Pancreas (tissue), 10 donors: ENCODE measurements around the gene VMP1. TPM values are rescaled to one million over a fixed set of nuclear protein-coding genes. Genes with fewer than 3 reads are reported as not detected.

Experiments
- ATAC-seq, 4 donors: fragments of 200-7000 bp; cut with Tn5 transposase; one replicate each; pipeline versions ENCODE4 v1.8.0 to v1.9.1; 2020; ENCODE audit warnings: mild to moderate bottlenecking in 4 of 4, moderate library complexity in 4 of 4
- DNase-seq, 6 donors: peaks; one replicate each; pipeline ENCODE4 v3.0.0-alpha.2; 2020
- FAIRE-seq: peaks from 2 replicates; lab custom pipeline; 2012; peaks lifted over from hg19 to GRCh38; lab: Jason Lieb, UNC
- H3K27ac ChIP-seq, 4 donors: fragments of 200-600 bp; sonication (generic); 1 replicate in 3 of 4; 2 replicates in 1 of 4; pipeline versions ENCODE4 v1.5.0 to v1.8.0; 2020
- H3K27me3 ChIP-seq, 4 donors: fragments of 200-600 bp; one replicate each; pipeline ENCODE4 v1.8.0; 2021
- H3K36me3 ChIP-seq, 3 donors: fragments of 200-600 bp; sonication (generic) in 1 of 3; one replicate each; pipeline versions ENCODE4 v1.5.0 to v1.8.0; 2020 to 2021
- H3K4me1 ChIP-seq, 3 donors: fragments of 200-600 bp; one replicate each; pipeline ENCODE4 v1.8.0; 2021
- H3K4me3 ChIP-seq, 4 donors: fragments of 200-600 bp; sonication (generic) in 2 of 4; one replicate each; pipeline versions ENCODE4 v1.5.0 to v1.8.0; 2020 to 2021
- H3K9me3 ChIP-seq, 4 donors: fragments of 200-600 bp; one replicate each; pipeline ENCODE4 v1.8.0; 2021
- CTCF ChIP-seq, 4 donors: fragments of 200-600 bp; sonication (generic) in 3 of 4; IDR thresholded peaks; one replicate each; pipeline versions ENCODE4 v1.5.0 to v1.8.0; 2021; ENCODE audit warnings: antibody characterized with exemption in 4 of 4
- WGBS, 2 donors: extraction: QIAGEN DNeasy Blood & Tissue Kit; methylation state at CpG; one replicate each; pipeline ENCODE4 v1.1.7; 2013; 5-methylcytosine and 5-hydroxymethylcytosine counted together
- intact Hi-C, 3 donors: fragments of 100-400 bp; cut with DNase I; formaldehyde crosslinking; loops; one replicate each; pipeline versions ENCODE4 v1.11.1 to v1.14.2; 2022
- polyA plus RNA-seq, 2 donors: library from polyadenylated mRNA; stranded (reverse); fragments of 200-250 nt; gene quantifications; one replicate each; pipeline ENCODE4 v1.2.3, GENCODE V29; 2013
- total RNA-seq, 6 donors: library from RNA; stranded (reverse); fragmentation: NEBNext Ultra II Directional in 4 of 6; extraction: Animal tissue kit (Norgen Biotek cat#: 25700) in 4 of 6; gene quantifications; one replicate each; pipeline versions ENCODE4 v1.2.1 to v1.2.4, GENCODE V29; 2021 to 2023
- donor health status: healthy with polysubstance abuse.
- donor health status: DM: no; HTN: no; CAD: no; lungs with moderate emphysema.
- donor health status: DM: no; HTN: no; CAD: no.
- donor health status: control.
- donor health status: control.
- donor health status: Bipolar disorder and iron deficiency.
- donor health status: DM: yes; HTN: yes; CAD: no.
- donor health status: DM: no; HTN: no; CAD: no.
- donor health status: DM: no; HTN: no; CAD: no.
- donor health status: DM: yes; HTN: yes; CAD: no.

The VMP1 gene
- total and polyA plus RNA-seq, 8 donors = 55.5 to 177 (median 91.8) TPM

GRCh38 chr17:59814685-59815084 is 107.2 kb downstream of the VMP1 start:
- Histone ChIP-seq H3K9me3 (no peaks in the 10 kb centered on the region), H3K36me3 (no peaks in the 10 kb centered on the region), H3K4me1 (peaks cover 0 to 5% (median 0%) of the 10 kb centered on the region in 3 donors), H3K27ac (peak overlapping the region in 1 of 4 donors; percentile 5), H3K27me3 (no peaks in the 10 kb centered on the region), H3K4me3 (no peak overlapping the region)
- TF ChIP-seq CTCF (IDR thresholded peaks at IDR 0.05) = no peak
- WGBS, 2 donors = 92 to 95% methylated on average over 3 of the region's 3 CpGs
- intact Hi-C loops = no loop called here
- DNase-seq (no peak), FAIRE-seq (no peak), ATAC-seq (no peak)

GRCh38 chr17:59815965-59816364 is 108.5 kb downstream of the VMP1 start:
- Histone ChIP-seq H3K9me3 (no peaks in the 10 kb centered on the region), H3K4me3 (no peak overlapping the region), H3K36me3 (no peaks in the 10 kb centered on the region), H3K27me3 (no peaks in the 10 kb centered on the region), H3K27ac (no peak overlapping the region), H3K4me1 (peaks cover 0 to 5% (median 0%) of the 10 kb centered on the region in 3 donors)
- FAIRE-seq (no peak), DNase-seq (no peak), ATAC-seq (no peak)
- no peak for TF ChIP-seq CTCF (IDR thresholded peaks at IDR 0.05)
- intact Hi-C loops = no loop called here
- WGBS, 2 donors = 39 to 100% methylated on average over 1 of the region's 1 CpG

GRCh38 chr17:59825533-59826322 is 118.3 kb downstream of the VMP1 start:
- H3K4me1 ChIP-seq = peaks cover 14 to 39% (median 28%) of the 10 kb centered on the region in 3 donors
- FAIRE-seq = no peak
- no peak for DNase-seq
- no peaks in the 10 kb centered on the region for H3K36me3 ChIP-seq
- no peak overlapping the region for H3K4me3 ChIP-seq
- TF ChIP-seq CTCF (IDR thresholded peaks at IDR 0.05) = no peak
- H3K27ac ChIP-seq = peak overlapping the region in 2 of 4 donors; percentile 9 to 82
- 86% methylated on average over 5 of the region's 5 CpGs for WGBS, 2 donors
- H3K27me3 ChIP-seq = no peaks in the 10 kb centered on the region
- intact Hi-C loops = no loop called here
- no peaks in the 10 kb centered on the region for H3K9me3 ChIP-seq
- ATAC-seq = no peak

GRCh38 chr17:59826706-59827453 is 119.4 kb downstream of the VMP1 start:
- WGBS, 2 donors = 89 to 94% methylated on average over 4 of the region's 4 CpGs
- Histone ChIP-seq H3K9me3 (no peaks in the 10 kb centered on the region), H3K36me3 (no peaks in the 10 kb centered on the region), H3K27me3 (no peaks in the 10 kb centered on the region), H3K27ac (peak overlapping the region in 3 of 4 donors; percentile 24 to 83 (median 82)), H3K4me1 (peaks cover 14 to 47% (median 33%) of the 10 kb centered on the region in 3 donors), H3K4me3 (no peak overlapping the region)
- TF ChIP-seq CTCF (IDR thresholded peaks at IDR 0.05) = no peak
- FAIRE-seq (no peak), ATAC-seq (no peak), DNase-seq (no peak)
- intact Hi-C loops = no loop called here
